Adrenal gland (tissue), 12 donors: ENCODE measurements around the gene XYLT1. TPM values are rescaled to one million over a fixed set of nuclear protein-coding genes. Genes with fewer than 3 reads are reported as not detected.

Experiments
- DNase-seq, 7 donors: peaks; one replicate each; pipeline ENCODE4 v3.0.0-alpha.2; 2019 to 2020
- H3K27ac ChIP-seq, 5 donors: fragments of 200-600 bp; sonication (generic) in 4 of 5; 1 replicate in 3 of 5; 2 replicates in 2 of 5; pipeline versions ENCODE4 v1.5.1 to v1.8.0; 2016 to 2020; ENCODE audit warnings: mild to moderate bottlenecking in 1 of 5
- H3K27me3 ChIP-seq: fragments of 200-600 bp; 2 replicates; pipeline ENCODE4 v1.8.0; 2021
- H3K36me3 ChIP-seq, 2 donors: fragments of 200-600 bp; replicated peaks in 1 of 2; 1 replicate in 1 of 2; 2 replicates in 1 of 2; pipeline versions ENCODE4 v1.5.1 to v1.8.0; 2018 to 2022
- H3K4me1 ChIP-seq, 2 donors: fragments of 200-600 bp; replicated peaks in 1 of 2; 1 replicate in 1 of 2; 2 replicates in 1 of 2; pipeline versions ENCODE4 v1.5.1 to v1.8.0; 2018 to 2021
- H3K4me3 ChIP-seq, 4 donors: fragments of 200-600 bp; sonication (generic) in 3 of 4; one replicate each; pipeline ENCODE4 v1.5.1; 2016 to 2018
- H3K9me3 ChIP-seq, 3 donors: fragments of 200-600 bp; sonication (generic) in 1 of 3; replicated peaks in 1 of 3; 1 replicate in 2 of 3; 2 replicates in 1 of 3; pipeline versions ENCODE4 v1.5.1 to v1.8.0; 2016 to 2021
- CTCF ChIP-seq, 6 experiments: fragments of 450-650 bp in 4 of 6; fragments of 200-600 bp in 2 of 6; sonication (generic) in 1 of 6; IDR thresholded peaks; 1 replicate in 5 of 6; 2 replicates in 1 of 6; pipeline versions ENCODE4 v1.5.1 to v1.8.0; 2016 to 2021; ENCODE audit warnings: antibody characterized with exemption in 6 of 6, mild to moderate bottlenecking in 2 of 6, moderate library complexity in 1 of 6
- POLR2A ChIP-seq, 2 donors: fragments of 450-650 bp; IDR thresholded peaks; one replicate each; pipeline ENCODE4 v1.6.1; 2017; ENCODE audit warnings: antibody characterized with exemption in 2 of 2, mild to moderate bottlenecking in 2 of 2, moderate library complexity in 1 of 2
- WGBS, 4 donors: extraction: QIAGEN DNeasy Blood & Tissue Kit in 2 of 4; methylation state at CpG; one replicate each; pipeline versions ENCODE4 v1.1.5 to v1.1.7; 2013 to 2017; 5-methylcytosine and 5-hydroxymethylcytosine counted together
- intact Hi-C, 2 donors: fragments of 100-400 bp; cut with DNase I; formaldehyde crosslinking; loops; one replicate each; pipeline versions ENCODE4 v1.14.1 to v1.15.0; 2022 to 2023
- polyA plus RNA-seq, 3 donors: library from polyadenylated mRNA; stranded (reverse); fragments of 200-250 nt in 2 of 3; fragments of 350-450 nt in 1 of 3; fragmentation: Illumina TruSeq in 1 of 3; extraction: RNeasy Lipid Tissue Mini Kit (QIAGEN cat#74804) in 1 of 3; gene quantifications; one replicate each; pipeline ENCODE4 v1.2.3, GENCODE V29; 2013 to 2014
- total RNA-seq, 9 donors: library from RNA; depleted of rRNA in 4 of 9; stranded (reverse); fragments of >200 nt in 4 of 9; fragments of 120-200 nt in 1 of 9; fragmentation: NEBNext Ultra II Directional in 1 of 9; extraction: Animal tissue kit (Norgen Biotek cat#: 25700) in 1 of 9; gene quantifications; one replicate each; pipeline versions ENCODE4 v1.1.0 to v1.2.4, GENCODE V29; 2013 to 2023
- donor health status: healthy with polysubstance abuse.
- donor health status: Bipolar disorder and iron deficiency.
- donor health status: DM: yes; HTN: yes; CAD: no.
- donor health status: DM: no; HTN: no; CAD: no.
- donor health status: DM: no; HTN: no; CAD: no.
- donor health status: DM: yes; HTN: yes; CAD: no.

XYLT1 gene
- total and polyA plus RNA-seq, 12 donors, result 1.3 to 67.6 (median 16.8) TPM

GRCh38 chr16:17440131-17440530 is 30.6 kb downstream of the XYLT1 start:
- TF ChIP-seq CTCF (IDR thresholded peaks at IDR 0.05), result no peak
- TF ChIP-seq POLR2A (IDR thresholded peaks at IDR 0.05), result no peak
- DNase-seq, result no peak
- intact Hi-C loops, result no loop called here
- H3K4me3 ChIP-seq, result no peak overlapping the region
- H3K27ac ChIP-seq, result no peak overlapping the region
- 73 to 98% (median 91%) methylated on average over 4 of the region's 4 CpGs for WGBS, 4 donors
- H3K9me3 ChIP-seq, result no peaks in the 10 kb centered on the region
- no peaks in the 10 kb centered on the region for H3K27me3 ChIP-seq
- H3K36me3 ChIP-seq, result no peaks in the 10 kb centered on the region
- no peaks in the 10 kb centered on the region for H3K4me1 ChIP-seq

- TF ChIP-seq CTCF (IDR thresholded peaks at IDR 0.05), result no peak
- Histone ChIP-seq H3K27ac (no peak overlapping the region), H3K9me3 (no peaks in the 10 kb centered on the region), H3K4me3 (no peak overlapping the region), H3K27me3 (no peaks in the 10 kb centered on the region), H3K4me1 (no peaks in the 10 kb centered on the region), H3K36me3 (no peaks in the 10 kb centered on the region)
- intact Hi-C loops, result no loop called here
- WGBS, 4 donors, result 73 to 82% (median 81%) methylated on average over 3 of the region's 3 CpGs
- no peak for DNase-seq
These were observed 31.2 kb downstream of the XYLT1 start for GRCh38 chr16:17439580-17439979.

GRCh38 chr16:17437981-17438380 is 32.8 kb downstream of the XYLT1 start:
- Histone ChIP-seq H3K36me3 (no peaks in the 10 kb centered on the region), H3K9me3 (no peaks in the 10 kb centered on the region), H3K4me3 (no peak overlapping the region), H3K4me1 (peaks cover 0 to 10% of the 10 kb centered on the region in 2 donors), H3K27me3 (no peaks in the 10 kb centered on the region), H3K27ac (no peak overlapping the region)
- TF ChIP-seq CTCF (IDR thresholded peaks at IDR 0.05) (no peak), POLR2A (IDR thresholded peaks at IDR 0.05) (no peak)
- WGBS, 4 donors, result 88 to 90% (median 89%) methylated on average over 5 of the region's 5 CpGs
- intact Hi-C loops, result no loop called here
- DNase-seq, result no peak

- Histone ChIP-seq H3K27me3 (no peaks in the 10 kb centered on the region), H3K36me3 (no peaks in the 10 kb centered on the region), H3K4me3 (no peak overlapping the region), H3K9me3 (no peaks in the 10 kb centered on the region), H3K27ac (no peak overlapping the region), H3K4me1 (peaks cover 0 to 12% of the 10 kb centered on the region in 2 donors)
- TF ChIP-seq CTCF (IDR thresholded peaks at IDR 0.05) (no peak), POLR2A (IDR thresholded peaks at IDR 0.05) (no peak)
- intact Hi-C loops, result no loop called here
- 56 to 72% (median 64%) methylated on average over 13 of the region's 13 CpGs for WGBS, 4 donors
- peak in 1 of 7 donors; percentile 44 for DNase-seq
These were observed 33.5 kb downstream of the XYLT1 start for GRCh38 chr16:17437127-17437720.
